Measurements from ENCODE around the gene SATB2.

DNA sequence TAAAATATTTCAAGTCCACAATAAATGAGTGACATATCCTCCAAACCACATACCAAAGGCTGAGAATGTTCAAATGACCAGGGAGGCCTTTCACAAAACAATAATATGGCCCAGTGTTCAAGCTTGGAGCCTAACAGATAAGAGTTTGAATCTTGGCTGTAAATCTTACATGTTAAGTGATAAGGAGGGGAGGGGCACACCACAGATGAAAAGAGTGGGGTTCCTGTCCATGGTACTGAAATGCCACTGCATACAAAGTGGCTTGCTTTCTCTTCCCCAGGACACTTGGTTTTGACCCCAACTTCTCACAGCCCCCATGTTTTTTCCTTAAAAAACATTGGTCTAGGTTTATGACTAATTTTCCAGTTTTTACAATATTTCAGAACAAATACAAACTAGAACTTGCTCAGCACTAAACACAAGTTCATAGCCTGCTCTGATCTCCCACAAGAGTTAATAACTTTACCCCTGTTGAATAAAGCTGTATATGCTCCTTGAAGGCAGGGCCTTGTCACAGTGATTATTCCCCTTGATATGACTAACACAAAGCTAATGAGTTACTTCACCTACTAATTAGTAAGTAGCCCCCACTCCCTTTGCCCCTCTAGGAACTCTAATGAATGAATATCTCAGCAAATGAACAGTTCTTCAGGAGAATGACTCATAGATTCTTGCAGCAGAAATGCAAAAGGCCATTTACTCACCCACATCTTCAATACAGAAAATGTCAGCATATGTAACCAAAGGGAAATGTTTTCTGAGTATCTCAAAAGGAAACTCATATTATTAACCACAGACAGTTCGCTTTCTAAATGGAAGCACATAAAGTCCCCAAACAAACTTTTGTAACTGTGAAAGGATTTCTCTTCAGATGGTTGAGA, 142.2 kb downstream of the SATB2 start:
- TF ChIP-seq, protein P1, sequence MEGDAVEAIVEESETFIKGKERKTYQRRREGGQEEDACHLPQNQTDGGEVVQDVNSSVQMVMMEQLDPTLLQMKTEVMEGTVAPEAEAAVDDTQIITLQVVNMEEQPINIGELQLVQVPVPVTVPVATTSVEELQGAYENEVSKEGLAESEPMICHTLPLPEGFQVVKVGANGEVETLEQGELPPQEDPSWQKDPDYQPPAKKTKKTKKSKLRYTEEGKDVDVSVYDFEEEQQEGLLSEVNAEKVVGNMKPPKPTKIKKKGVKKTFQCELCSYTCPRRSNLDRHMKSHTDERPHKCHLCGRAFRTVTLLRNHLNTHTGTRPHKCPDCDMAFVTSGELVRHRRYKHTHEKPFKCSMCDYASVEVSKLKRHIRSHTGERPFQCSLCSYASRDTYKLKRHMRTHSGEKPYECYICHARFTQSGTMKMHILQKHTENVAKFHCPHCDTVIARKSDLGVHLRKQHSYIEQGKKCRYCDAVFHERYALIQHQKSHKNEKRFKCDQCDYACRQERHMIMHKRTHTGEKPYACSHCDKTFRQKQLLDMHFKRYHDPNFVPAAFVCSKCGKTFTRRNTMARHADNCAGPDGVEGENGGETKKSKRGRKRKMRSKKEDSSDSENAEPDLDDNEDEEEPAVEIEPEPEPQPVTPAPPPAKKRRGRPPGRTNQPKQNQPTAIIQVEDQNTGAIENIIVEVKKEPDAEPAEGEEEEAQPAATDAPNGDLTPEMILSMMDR (IDR thresholded peaks at IDR 0.05; ENCODE audit: borderline replicate concordance, extremely low read depth, low read length, poor library complexity, severe bottlenecking): no peak
- TF ChIP-seq EZH2 (IDR thresholded peaks at IDR 0.05; ENCODE audit: borderline replicate concordance, low read depth, low read length, severe bottlenecking): no peak
